Thoracic aorta (tissue), 2 donors: ENCODE results near the gene LPIN1. TPM values are rescaled to one million over a fixed set of nuclear protein-coding genes. Genes with fewer than 3 reads are reported as not detected.
"Not testable (repeated sequence)": the region's sequence is repeated elsewhere in the genome, so short reads cannot be mapped to it uniquely, and the experiment has no call there.

Experiments used
- ATAC-seq: fragments of 150-250 bp; one replicate; pipeline ENCODE4 v1.8.0; 2017; ENCODE audit warnings: low read depth; ENCODE audit not compliant: insufficient number of reproducible peaks, low FRiP score
- DNase-seq: peaks from one replicate; pipeline ENCODE4 v3.0.0-alpha.2; 2020; ENCODE audit warnings: low spot score
- H3K27ac ChIP-seq, 2 donors: fragments of 200-600 bp; sonication (generic); 1 replicate in 1 of 2; 2 replicates in 1 of 2; pipeline ENCODE4 v1.5.1; 2016; ENCODE audit warnings: mild to moderate bottlenecking in 2 of 2, moderate library complexity in 2 of 2
- H3K27me3 ChIP-seq: fragments of 200-600 bp; sonication (generic); replicated peaks from 2 replicates; pipeline ENCODE4 v1.6.0; 2016; ENCODE audit warnings: mild to moderate bottlenecking; ENCODE audit not compliant: insufficient read depth
- H3K36me3 ChIP-seq: fragments of 200-600 bp; sonication (generic); one replicate; pipeline ENCODE4 v1.5.1; 2016
- H3K4me1 ChIP-seq, 2 donors: fragments of 200-600 bp; sonication (generic); 1 replicate in 1 of 2; 2 replicates in 1 of 2; pipeline versions ENCODE4 v1.5.1 to v1.6.0; 2016; ENCODE audit warnings: low read depth in 2 of 2, mild to moderate bottlenecking in 1 of 2; ENCODE audit not compliant: control insufficient read depth in 1 of 2
- H3K4me3 ChIP-seq: fragments of 200-600 bp; sonication (generic); 2 replicates; pipeline ENCODE4 v1.5.1; 2016; ENCODE audit warnings: mild to moderate bottlenecking
- H3K9me3 ChIP-seq: fragments of 200-600 bp; sonication (generic); 2 replicates; pipeline ENCODE4 v1.5.1; 2016
- total RNA-seq, 2 donors: library from RNA; depleted of rRNA; stranded (reverse); fragments of >200 nt; gene quantifications; one replicate each; pipeline versions ENCODE4 v1.1.0 to v1.2.3, GENCODE V29; 2016
- TF ChIP-seq, protein P1 (sequence below): fragments of 200-600 bp; sonication (generic); IDR thresholded peaks from one replicate; pipeline ENCODE4 v1.5.1; 2019; ENCODE audit warnings: antibody characterized with exemption

The LPIN1 gene
- total RNA-seq, 2 donors from 2014 or later: 24.5 to 55.8 TPM

DNA sequence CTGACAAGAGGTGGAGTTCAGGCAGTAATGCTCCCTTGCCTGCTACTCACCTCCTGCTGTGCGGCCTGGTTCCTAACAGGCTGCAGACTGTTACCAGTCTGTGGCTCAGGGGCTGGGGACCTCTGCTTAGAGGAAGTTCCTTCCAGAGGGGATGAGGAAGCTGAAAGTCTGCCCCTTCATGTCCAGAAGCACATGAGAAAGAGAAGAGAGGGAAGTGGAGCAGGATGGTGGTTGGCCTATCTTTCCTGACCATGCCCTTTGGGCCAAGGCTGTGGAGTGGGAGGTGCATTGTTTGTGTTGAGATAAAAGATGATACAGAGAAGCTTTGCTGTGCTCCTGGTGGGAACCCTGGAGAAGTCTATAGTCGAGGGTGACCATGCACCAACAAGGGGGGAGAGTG lies 112.5 kb downstream of the LPIN1 start:
- no peaks in the 10 kb centered on the region for H3K9me3 ChIP-seq
- DNase-seq: no peak
- H3K27ac ChIP-seq: no peak overlapping the region
- TF ChIP-seq, protein P1, sequence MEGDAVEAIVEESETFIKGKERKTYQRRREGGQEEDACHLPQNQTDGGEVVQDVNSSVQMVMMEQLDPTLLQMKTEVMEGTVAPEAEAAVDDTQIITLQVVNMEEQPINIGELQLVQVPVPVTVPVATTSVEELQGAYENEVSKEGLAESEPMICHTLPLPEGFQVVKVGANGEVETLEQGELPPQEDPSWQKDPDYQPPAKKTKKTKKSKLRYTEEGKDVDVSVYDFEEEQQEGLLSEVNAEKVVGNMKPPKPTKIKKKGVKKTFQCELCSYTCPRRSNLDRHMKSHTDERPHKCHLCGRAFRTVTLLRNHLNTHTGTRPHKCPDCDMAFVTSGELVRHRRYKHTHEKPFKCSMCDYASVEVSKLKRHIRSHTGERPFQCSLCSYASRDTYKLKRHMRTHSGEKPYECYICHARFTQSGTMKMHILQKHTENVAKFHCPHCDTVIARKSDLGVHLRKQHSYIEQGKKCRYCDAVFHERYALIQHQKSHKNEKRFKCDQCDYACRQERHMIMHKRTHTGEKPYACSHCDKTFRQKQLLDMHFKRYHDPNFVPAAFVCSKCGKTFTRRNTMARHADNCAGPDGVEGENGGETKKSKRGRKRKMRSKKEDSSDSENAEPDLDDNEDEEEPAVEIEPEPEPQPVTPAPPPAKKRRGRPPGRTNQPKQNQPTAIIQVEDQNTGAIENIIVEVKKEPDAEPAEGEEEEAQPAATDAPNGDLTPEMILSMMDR: no peak
- no peaks in the 10 kb centered on the region for H3K36me3 ChIP-seq
- peaks cover 0 to under 1% of the 10 kb centered on the region in 2 donors for H3K4me1 ChIP-seq
- no peak overlapping the region for H3K4me3 ChIP-seq
- no peak for ATAC-seq
- H3K27me3 ChIP-seq: no peaks in the 10 kb centered on the region

DNA sequence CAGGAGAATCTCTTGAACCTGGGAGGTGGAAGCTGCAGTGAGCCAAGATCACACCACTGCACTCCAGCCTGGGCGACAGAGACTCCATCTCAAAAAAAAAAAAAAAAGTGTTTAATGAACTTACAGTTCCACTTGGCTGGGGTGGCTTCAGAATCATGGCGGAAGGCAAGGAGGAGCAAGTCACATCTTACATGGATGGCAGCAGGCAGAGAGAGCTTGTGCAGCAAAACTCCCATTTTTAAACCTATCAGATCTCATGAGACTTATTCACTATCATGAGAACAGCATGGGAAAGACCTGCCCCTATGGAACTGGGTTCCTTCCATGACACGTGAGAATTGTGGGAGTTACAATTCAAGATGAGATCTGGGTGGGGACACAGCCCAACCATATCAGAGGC lies 113.5 kb downstream of the LPIN1 start:
- not testable (repeated sequence) for ATAC-seq

DNA sequence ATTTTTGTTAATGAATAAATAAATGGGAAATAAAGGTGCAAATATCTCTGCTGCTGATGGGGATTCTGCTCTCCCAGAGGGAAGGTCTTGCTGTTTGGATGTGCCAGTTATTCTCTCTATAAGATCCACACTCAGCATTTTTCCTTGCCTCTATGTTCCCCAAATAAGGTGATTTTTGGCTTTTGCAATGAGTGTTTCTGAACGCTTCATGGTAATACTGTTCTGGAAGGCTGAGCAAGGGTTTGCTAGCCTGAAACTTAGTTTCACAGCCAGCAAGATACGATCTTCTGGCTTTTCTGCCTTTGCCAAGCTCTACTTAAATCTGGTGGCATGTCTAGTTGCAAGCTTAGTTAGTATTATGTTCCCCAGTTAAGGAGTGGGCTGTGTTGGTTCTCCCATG lies 114.6 kb downstream of the LPIN1 start:
- Histone ChIP-seq H3K36me3 (no peaks in the 10 kb centered on the region), H3K4me1 (peaks cover 0 to 5% of the 10 kb centered on the region in 2 donors), H3K27ac (no peak overlapping the region), H3K27me3 (no peaks in the 10 kb centered on the region), H3K4me3 (no peak overlapping the region), H3K9me3 (no peaks in the 10 kb centered on the region)
- TF ChIP-seq, protein P1: no peak
- DNase-seq (no peak), ATAC-seq (no peak)

More for the DNA sequence above, 113.5 kb downstream of the LPIN1 start:
- not testable (repeated sequence) for H3K36me3 ChIP-seq, H3K27me3 ChIP-seq, H3K4me1 ChIP-seq, H3K4me3 ChIP-seq, H3K9me3 ChIP-seq, H3K27ac ChIP-seq, DNase-seq

DNA sequence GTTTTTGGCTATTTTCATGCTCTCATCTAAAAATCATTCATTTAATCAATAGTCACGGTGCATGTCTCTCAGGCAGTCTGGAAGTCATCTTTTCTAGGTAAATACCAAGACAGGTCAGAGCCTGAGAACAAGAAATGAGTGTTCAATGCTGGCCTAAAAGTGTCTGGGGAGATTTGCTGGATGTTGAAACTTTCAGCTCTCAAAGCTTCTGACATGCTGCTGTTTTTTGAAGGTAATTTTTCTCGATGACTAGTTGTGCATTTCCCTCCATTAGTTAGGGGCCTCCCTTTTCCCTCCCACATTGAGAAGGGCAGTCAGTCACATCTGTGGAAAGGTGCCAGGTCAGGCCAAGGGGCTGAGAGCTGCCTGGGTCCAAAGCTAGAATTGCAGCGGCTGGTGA lies 115.6 kb downstream of the LPIN1 start:
- Histone ChIP-seq H3K4me1 (peaks cover 0 to 5% of the 10 kb centered on the region in 2 donors), H3K9me3 (no peaks in the 10 kb centered on the region), H3K4me3 (no peak overlapping the region), H3K36me3 (no peaks in the 10 kb centered on the region), H3K27ac (no peak overlapping the region), H3K27me3 (no peaks in the 10 kb centered on the region)
- TF ChIP-seq, protein P1: no peak
- ATAC-seq: no peak
- DNase-seq: no peak

DNA sequence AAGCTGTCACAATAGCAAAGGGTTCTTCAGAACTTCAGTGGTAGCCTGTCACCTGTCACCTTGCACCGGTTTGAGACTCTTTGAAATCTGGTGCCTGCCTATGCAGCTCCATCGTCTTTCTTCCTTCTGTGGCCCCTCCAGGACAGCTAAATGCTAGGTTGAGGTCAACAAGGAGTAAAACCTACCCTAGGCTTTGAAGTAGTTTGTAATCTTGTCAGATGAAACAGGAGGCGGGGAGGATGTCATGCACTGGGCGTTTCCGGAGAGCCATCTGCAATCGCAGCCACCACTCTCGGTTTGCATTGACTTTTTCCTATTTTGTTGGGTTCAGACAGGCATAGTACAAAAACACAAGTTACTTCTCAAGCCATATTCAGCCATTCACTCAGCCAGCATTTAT lies 116.7 kb downstream of the LPIN1 start:
- Histone ChIP-seq H3K4me1 (peaks cover 0 to 5% of the 10 kb centered on the region in 2 donors), H3K27me3 (no peaks in the 10 kb centered on the region), H3K27ac (no peak overlapping the region), H3K9me3 (no peaks in the 10 kb centered on the region), H3K36me3 (no peaks in the 10 kb centered on the region), H3K4me3 (no peak overlapping the region)
- DNase-seq (no peak), ATAC-seq (no peak)
- TF ChIP-seq, protein P1: no peak
